ENCODE measurements around the gene MFSD11.
"Not testable (repeated sequence)": the region's sequence is repeated elsewhere in the genome, so short reads cannot be mapped to it uniquely, and the experiment has no call there.

The MFSD11 gene

DNA sequence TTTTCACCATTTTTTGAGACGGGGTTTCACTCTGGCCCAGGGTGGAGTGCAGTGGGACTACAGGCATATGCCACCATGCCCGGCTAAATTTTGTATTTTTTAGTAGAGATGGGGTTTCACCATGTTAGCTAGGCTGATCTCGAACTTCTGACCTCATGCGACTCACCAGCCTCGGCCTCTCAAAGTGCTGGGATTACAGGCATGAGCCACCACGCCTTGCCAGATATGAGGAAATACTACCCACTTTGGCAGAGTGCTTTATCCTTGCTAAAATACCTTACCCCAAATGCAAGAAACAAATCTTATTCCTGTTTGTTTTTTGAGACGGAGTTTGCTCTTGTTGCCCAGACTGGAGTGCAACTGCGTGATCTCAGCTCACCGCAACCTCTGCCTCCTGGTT is 67.4 kb downstream of the MFSD11 start:
- no peak for DNase-seq (ENCODE audit: low spot score)

DNA sequence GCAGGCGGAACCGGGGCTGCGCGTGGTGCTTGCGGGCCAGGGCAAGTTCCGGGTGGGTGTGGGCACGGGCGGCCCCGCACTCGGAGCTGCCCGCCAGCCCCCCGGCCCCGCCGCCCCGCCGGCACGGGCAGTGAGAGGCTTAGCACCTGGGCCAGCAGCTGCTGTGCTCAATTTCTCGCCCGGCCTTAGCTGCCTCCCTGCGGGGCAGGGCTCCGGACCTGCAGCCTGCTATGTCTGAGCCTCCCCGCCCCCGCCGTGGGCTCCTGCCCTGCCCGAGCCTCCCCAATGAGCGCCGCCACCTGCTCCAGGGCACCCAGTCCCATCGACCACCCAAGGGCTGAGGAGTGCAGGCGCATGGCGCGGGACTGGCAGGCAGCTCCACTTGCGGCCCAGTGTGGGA is 68.2 kb downstream of the MFSD11 start:
- DNase-seq (ENCODE audit: low spot score), result not testable (repeated sequence)

DNA sequence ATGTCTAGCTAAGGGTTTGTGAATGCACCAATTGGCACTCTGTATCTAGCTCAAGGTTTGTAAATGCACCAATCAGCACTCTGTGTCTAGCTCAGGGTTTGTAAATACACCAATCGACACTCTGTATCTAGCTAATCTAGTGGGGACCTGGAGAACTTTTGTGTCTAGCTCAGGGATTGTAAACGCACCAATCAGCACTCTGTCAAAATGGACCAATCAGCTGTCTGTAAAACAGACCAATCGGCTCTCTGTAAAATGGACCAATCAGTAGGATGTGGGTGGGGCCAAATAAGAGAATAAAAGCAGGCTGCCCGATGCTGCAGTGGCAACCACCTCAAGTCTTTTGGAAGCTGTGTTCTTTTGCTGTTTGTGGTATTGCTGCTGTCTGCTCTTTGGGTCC is 68.8 kb downstream of the MFSD11 start:
- DNase-seq (ENCODE audit: low spot score), result not testable (repeated sequence)

DNA sequence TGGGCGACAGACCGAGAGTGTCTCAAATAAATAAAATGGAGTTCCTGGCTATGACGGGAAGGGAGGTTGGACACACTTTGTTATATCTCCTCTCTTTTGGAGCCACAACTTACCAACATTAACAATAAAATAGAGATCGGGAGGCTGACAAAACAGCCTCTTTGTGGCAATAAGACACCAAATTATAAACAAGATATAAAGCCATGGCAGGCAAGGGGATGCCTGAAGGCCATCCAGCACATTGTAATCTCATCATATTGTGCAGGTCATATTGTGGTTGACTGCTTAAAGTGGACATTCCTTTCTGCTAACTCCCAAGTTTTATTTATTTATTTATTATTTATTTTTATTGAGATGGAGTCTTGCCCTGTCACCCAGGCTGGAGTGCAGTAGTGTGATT is 70.4 kb downstream of the MFSD11 start:
- DNase-seq (ENCODE audit: low spot score), result no peak

DNA sequence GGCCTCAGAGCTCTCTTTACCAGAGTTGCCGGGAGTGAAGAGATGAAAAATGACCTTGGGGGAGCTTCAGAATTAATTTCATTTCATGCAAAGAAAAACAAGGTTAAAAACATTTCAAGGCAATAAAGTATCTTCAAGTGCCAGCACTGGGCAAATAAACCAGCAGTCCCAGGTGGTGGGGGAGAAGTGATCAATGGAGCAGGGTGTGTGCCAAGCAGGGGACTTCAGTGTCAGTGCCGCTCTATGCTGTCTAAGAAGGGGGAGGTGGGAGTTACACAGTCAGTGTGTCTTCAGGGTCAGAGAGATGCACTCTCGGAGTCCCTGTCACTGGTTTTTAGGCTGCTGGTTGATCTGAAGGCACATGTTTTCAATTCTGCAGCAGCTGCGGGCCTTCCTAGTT is 73.0 kb downstream of the MFSD11 start:
- no peak for DNase-seq (ENCODE audit: low spot score)

DNA sequence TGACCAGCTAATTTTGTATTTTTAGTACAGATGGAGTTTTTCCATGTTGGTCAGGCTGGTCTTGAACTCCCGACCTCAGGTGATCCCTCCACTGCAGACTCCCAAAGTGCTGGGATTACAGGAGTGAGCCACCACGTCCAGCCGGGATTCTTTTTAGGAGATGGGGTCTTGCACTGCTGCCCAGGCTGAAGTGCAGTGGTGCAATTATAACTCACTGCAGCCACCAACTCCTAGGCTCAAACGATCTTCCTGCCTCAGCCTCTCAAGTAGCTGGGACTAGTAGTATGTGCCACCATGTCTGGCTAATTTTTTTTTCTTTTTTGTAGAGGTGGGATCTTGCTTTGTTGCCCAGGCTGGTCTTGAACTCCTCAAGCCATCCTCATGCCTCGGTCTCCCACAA is 73.9 kb downstream of the MFSD11 start:
- no peak for DNase-seq (ENCODE audit: low spot score)

DNA sequence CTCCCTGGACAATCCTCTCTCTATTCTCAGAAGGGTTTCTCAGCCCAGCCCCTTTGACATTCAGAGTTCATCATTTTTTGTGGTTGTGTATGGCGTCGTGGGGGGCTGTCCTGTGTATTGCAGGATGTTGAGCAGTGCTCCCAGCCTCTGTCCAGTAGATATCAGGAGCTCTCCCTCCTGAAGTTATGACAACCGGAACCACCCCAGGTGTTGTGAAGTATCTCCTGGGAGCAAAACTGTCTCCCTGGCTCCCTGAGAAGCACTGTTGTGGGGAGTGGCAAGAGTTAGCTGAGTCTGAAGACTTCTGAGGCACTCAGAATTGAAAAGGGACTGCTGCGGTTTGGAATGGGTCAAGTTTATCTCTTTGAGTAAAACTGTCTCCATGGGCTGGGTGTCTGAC is 74.3 kb downstream of the MFSD11 start:
- DNase-seq (ENCODE audit: low spot score), result no peak

DNA sequence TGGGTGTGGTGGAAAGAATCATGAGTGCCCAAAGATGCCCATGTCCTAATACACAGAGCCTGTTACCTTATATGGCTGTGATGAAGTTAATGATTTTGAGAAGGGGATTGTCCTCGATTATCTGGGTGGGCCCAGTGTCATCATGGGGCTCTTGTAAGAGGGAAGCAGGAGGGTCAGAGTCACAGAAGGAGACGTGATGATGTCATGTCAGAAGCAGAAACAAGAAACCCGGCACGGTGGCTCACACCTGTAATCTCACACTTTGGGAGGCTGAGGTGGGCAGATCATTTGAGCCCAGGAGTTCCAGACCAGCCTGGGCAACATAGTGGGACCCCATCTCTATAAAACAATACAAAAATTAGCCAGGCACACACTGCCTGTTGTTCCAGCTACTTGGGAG is 75.0 kb downstream of the MFSD11 start:
- no peak for DNase-seq (ENCODE audit: low spot score)

DNA sequence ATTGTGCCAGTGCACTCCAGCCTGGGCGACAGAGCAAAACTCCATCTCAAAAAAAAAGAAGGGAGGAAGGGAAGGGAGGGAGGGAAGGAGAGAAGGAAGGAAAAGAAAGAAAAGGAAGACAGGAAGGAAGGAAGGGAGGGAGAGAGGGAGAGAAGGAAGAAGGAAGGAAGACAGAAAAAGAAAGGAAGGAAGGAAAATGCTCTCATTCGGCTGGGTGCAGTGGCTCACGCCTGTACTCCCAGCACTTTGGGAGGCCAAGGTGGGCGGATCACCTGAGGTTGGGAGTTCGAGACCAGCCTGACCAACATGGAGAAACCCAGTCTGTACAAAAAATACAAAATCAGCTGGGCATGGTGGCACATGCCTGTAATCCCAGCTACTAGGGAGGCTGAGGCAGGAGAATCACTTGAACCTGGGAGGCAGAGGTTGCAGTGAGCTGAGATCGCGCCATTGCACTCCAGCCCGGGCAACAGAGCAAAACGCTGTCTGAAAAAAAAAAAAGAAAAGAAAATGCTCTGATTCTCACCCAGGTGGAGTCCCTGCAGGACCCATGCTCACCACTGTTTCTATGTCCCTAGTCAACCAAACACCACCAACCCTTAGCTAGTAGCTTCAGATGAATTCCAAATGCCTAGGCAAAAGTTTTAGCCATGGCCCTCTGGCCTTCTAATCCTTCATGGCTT is 78.1 kb downstream of the MFSD11 start:
- not testable (repeated sequence) for DNase-seq (ENCODE audit: low spot score)

DNA sequence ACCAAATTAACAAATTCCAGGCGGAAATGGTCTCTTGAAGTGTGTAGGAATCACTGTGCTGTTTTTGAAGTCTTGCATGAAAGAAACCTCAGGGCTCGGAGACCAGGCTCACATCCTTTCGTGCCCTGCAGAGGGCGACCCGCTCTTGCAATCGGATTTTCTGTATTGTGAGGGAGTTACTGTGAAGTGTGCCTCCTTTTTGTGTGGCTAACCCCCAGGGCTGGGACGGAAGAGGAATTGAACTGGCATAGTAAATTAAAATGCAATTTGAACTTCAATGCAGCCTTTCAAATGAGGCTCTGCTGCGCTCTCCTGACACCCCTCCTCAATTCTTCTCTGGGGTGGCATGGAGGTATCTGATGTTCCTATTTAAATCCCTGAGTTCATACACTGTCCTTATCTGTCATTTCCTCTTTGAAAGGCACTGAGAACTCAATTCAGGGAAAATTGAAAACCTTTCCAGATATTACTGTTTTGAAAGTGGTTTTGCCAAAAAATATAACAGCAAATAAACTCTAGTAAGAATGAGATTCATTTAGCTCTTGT is 78.7 kb downstream of the MFSD11 start:
- DNase-seq (ENCODE audit: low spot score), result peak; percentile 25

DNA sequence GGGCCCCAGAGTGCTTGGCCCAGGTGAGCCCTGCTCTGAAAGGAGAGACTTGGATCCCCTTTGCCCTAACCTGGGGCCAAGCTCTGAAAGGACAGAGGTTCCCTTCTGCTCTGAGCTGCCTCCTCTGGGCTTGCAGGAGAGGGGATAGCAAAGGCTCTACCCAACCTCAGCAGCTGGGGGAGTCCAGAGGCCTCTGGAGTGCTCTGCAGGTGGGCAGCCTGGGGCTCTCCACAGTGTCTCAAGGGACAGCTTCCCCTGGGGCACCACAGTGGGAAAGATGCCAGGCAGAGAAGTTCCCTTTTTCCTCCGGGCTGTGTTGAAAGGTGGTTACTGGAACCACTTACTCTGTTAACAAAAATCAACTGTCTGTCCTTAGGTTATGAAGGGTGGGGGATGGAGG is 82.1 kb downstream of the MFSD11 start:
- no peak for DNase-seq (ENCODE audit: low spot score)

DNA sequence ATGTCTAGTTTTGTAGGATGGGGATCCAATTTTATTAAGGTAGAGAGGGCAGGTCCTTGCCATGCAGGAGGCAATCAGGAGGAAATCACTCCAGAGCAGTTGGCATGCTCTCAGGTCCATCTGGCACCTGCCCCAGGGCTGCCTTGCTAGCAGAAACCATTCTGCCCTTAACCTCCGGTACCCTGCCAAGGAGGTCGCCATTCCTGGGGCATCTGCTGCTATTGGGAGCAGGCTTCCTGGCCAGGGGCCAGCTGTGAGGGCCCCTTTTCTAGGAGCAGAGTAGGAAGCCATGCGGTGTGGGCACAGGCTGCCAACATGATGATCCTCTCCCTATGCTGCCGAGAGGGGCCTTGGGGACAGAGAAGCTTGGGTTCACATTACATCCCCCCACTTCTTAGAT is 82.6 kb downstream of the MFSD11 start:
- no peak for DNase-seq (ENCODE audit: low spot score)

DNA sequence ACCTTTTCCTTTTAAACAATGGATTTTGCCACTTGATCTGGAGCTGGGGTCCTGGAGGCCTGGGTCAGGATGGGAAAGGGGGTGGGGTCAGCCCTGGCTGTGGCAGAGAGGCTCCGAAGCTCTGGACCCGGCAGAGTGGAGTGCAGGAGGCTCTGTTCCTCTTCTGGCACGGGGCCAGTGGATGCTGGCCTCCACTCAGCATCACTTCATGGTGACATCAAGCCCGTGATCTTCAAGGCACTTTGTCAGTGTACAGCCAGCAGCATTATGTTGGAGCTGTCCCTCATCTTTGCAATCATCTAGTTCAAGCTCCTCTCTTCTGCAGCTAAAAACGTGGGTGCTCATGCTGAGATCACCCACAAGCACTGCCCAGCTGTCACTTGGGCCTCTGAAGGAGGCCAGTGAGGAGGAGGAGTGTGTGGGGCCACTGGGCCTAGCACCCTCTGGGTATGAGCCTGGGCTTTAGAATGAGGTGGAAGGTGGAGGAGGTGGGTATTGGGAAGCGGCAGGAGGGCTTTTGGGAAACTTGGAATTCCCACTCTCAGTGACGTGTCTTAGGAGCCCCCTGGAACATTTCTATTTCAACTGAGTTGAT is 84.4 kb downstream of the MFSD11 start:
- no peak for DNase-seq (ENCODE audit: low spot score)

DNA sequence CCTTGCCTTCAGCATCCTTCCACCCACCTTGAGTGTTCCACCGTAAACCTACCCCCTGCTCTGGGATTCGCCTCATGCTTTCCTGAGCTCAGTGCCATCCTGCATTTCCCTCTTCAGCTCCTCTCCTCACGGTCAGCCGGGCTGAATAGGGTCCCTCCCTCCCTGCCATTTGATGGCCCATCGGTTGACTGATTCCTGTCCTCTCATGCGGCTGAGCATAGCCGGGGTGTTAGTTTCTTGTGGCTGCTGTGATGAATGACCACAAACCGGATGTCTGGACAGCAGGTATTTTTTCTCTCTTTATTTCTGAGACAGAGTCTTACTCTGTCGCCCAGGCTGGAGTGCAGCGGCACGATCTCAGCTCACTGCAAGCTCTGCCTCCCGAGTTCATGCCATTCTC is 86.2 kb downstream of the MFSD11 start:
- no peak for DNase-seq (ENCODE audit: low spot score)

DNA sequence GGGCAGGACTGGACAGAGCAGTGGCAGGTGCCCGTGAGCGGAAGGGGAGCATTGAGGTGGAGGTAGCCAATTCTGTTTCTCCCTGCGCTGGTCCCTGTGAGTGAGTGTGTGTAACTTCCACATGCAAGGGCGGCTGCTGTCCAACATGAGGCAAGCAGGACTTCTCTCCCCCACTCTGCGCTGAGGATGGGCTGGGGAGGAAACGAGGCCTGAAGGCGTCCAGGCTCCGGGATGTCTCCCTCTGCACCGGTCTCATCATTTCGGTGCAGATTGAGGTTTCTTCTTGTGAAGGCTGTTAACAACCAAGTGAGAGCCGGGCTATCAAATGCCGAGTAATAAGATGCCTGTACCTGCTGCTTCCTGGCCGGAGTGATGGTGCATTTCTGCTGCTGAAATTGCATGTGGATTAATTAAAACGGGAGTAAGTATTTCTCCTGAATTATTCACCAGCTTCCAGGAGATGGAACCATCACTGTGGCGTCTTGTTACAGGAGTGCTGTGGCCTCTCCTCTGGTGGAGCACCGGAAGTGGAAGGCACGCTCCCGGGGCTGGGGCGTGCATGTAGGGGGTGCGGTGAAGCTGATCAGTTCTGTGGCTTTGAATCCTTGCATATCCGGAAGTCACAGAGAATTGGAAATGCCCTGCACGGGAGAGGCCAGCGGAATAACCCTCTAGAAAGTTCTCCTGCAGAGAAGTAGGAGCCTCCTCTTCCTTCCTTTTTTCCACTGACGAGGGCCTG is 88.6 kb downstream of the MFSD11 start:
- no peak for DNase-seq (ENCODE audit: low spot score)

DNA sequence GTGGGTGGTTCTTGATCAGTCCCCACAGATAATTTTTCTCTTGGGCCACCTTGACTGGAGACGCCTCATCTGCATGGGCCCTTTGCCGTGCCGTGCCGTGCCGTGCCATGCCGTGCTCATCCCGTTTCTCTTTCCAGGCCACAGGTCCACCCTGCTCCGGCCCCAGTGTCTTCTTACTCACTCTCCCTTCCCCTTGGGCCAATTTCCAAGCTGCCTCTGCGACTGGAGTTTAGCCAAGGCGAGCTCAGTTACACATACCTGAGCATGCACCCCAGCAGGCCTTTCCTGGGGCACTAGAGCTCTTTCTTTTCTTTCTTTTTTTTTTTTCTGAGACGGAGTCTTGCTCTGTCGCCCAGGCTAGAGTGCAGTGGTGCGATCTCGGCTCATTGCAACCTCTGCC is 89.8 kb downstream of the MFSD11 start:
- no peak for DNase-seq (ENCODE audit: low spot score)

All from pons (tissue), 1 donor.